Stimulated activated effector memory CD8-positive, alpha-beta T cell treated with anti-CD3 and anti-CD28 coated beads, Interleukin-12 subunit alpha, Interleukin-12 subunit beta, amount 100 ng/mL, for 72 hours (primary cell): ENCODE data around the gene PEAK3.

ENCODE experiments used
- ATAC-seq: fragments of 150-1000 bp; cut with Tn5 transposase; 2 replicates; pipeline ENCODE4 v1.10.0; 2021
- DNase-seq, 2 donors: peaks; one replicate each; pipeline ENCODE4 v3.0.0; 2021 to 2022; ENCODE audit warnings: low spot score in 2 of 2
- H3K27ac Mint-ChIP-seq: one replicate; pipeline ENCODE4 v1.8.0; 2022; ENCODE audit warnings: mild to moderate bottlenecking, mixed read lengths
- H3K36me3 Mint-ChIP-seq: one replicate; pipeline ENCODE4 v1.8.0; 2022; ENCODE audit warnings: mild to moderate bottlenecking, mixed read lengths
- H3K4me1 Mint-ChIP-seq: one replicate; pipeline ENCODE4 v1.8.0; 2022; ENCODE audit warnings: mixed read lengths
- H3K4me3 Mint-ChIP-seq: one replicate; pipeline ENCODE4 v1.8.0; 2022; ENCODE audit warnings: mild to moderate bottlenecking, mixed read lengths
- H3K9me3 Mint-ChIP-seq: one replicate; pipeline ENCODE4 v1.8.0; 2022; ENCODE audit warnings: mixed read lengths

Gene PEAK3

DNA sequence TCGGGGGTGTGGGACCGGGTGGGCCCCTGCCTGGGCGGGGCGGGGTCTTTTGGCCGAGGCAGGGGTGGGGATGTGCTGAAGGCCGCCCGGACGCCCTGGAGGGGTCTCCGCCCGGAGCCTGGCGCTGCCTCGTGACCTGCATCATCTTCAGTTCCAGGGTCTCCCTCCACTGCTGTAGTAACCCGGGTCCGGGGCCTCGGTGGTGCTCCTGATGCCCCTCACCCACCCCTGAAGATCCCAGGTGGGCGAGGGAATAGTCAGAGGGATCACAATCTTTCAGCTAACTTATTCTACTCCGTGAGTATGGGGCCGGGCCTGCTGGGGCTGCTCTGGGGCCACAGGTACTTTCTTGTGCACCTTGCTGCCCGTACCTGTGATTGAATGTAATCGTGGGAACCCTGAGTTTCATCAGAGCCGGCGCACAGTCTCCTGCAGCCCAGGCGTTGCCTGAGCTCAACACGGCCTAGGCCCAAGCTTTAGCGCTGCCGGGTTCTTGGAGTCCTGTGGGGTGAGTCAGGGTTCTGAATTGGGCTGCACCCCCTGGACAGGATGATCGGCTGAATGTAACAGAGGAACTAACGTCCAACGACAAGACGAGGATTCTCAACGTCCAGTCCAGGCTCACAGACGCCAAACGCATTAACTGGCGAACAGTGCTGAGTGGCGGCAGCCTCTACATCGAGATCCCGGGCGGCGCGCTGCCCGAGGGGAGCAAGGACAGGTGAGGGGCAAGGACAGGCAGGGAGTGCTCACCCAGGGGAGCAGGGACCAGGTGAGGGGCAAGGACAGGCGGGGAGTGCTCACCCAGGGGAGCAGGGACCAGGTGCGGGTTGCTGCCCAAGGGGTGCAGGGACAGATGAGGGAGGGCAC is 10.5 kb downstream of the PEAK3 start:
- Mint-ChIP-seq H3K4me3 (peak overlapping the region; percentile 84), H3K9me3 (no peaks in the 10 kb centered on the region), H3K27ac (peak overlapping the region; percentile 95), H3K4me1 (peaks cover 43% of the 10 kb centered on the region), H3K36me3 (peaks cover 70% of the 10 kb centered on the region)
- no peak for DNase-seq
- no peak for ATAC-seq

GRCh38 chr19:2270423-2271233 is 11.3 kb downstream of the PEAK3 start:
- H3K4me1 Mint-ChIP-seq, result peaks cover 47% of the 10 kb centered on the region
- peak overlapping the region; percentile 95 for H3K27ac Mint-ChIP-seq
- H3K9me3 Mint-ChIP-seq, result no peaks in the 10 kb centered on the region
- H3K36me3 Mint-ChIP-seq, result peaks cover 66% of the 10 kb centered on the region
- peak in 1 of 2 donors; percentile 83 for DNase-seq
- peak overlapping the region; percentile 84 for H3K4me3 Mint-ChIP-seq
- peak; percentile 53 for ATAC-seq

DNA sequence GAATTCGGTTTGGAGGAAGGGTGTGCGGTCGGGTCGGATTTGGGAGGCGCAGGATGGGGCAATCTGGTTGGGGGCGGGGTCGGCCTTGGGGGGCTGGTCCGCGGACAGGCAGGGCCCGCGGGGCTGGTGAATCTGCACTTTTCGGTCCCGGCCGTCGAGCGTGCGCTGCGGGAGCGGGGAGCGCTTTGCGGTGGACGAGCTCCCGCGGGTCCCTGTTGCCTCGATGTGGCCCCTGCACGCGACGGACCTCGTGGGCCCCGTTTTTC is 11.9 kb downstream of the PEAK3 start:
- no peak for ATAC-seq
- Mint-ChIP-seq H3K9me3 (no peaks in the 10 kb centered on the region), H3K36me3 (peaks cover 62% of the 10 kb centered on the region), H3K27ac (peak overlapping the region; percentile 95), H3K4me1 (peaks cover 44% of the 10 kb centered on the region), H3K4me3 (peak overlapping the region; percentile 84)
- no peak for DNase-seq

DNA sequence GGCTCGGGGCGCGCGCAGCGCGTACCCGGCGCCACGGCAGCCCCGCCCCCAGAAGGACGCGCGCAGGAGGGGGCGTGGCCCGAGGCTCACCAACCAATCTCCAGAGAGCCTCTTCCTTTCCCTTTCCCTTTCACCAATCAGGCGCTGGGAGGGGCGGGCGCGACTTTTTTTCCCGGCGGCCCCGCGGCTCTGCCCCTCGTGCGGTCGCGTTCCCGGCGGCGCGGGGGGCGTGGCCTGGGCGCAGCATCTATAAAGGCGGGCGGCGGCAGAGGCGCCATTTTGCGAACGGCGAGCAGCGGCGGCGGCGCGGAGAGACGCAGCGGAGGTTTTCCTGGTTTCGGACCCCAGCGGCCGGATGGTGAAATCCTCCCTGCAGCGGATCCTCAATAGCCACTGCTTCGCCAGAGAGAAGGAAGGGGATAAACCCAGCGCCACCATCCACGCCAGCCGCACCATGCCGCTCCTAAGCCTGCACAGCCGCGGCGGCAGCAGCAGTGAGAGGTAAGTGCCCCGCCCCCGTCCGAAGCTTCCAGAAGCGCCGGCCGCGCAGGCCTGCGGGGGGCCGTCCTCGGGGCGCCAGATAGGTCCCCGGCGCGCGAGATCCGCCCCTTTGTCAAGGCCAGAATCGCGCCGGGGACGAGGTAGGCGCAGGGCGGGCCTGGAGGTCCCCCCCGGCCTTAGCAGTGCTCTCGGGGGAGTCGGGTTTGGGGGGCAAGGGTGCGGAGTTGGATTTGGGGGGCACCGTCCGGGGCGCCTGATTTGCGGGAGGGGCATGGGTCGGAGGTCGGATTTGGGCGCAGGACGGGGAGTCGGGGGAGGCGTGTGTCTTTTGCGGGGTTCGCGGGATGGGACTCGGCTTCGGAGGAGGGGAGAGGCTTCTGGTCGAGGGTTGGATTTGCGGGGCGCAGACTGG is 12.5 kb downstream of the PEAK3 start:
- peak overlapping the region; percentile 84 for H3K4me3 Mint-ChIP-seq
- peak overlapping the region; percentile 95 for H3K27ac Mint-ChIP-seq
- DNase-seq, result peak; percentile 100
- peaks cover 56% of the 10 kb centered on the region for H3K36me3 Mint-ChIP-seq
- no peaks in the 10 kb centered on the region for H3K9me3 Mint-ChIP-seq
- peak; percentile 76 for ATAC-seq
- H3K4me1 Mint-ChIP-seq, result peaks cover 40% of the 10 kb centered on the region

- DNase-seq (no peak), ATAC-seq (no peak)
- Mint-ChIP-seq H3K9me3 (no peaks in the 10 kb centered on the region), H3K4me1 (peaks cover 34% of the 10 kb centered on the region), H3K36me3 (peaks cover 50% of the 10 kb centered on the region), H3K27ac (peak overlapping the region; percentile 95), H3K4me3 (peak overlapping the region; percentile 84)
Observed at GRCh38 chr19:2268861-2269243, 13.1 kb downstream of the PEAK3 start.

GRCh38 chr19:2268480-2268830 is 13.5 kb downstream of the PEAK3 start:
- H3K36me3 Mint-ChIP-seq, result peaks cover 46% of the 10 kb centered on the region
- H3K27ac Mint-ChIP-seq, result peak overlapping the region; percentile 95
- DNase-seq (no peak), ATAC-seq (no peak)
- peak overlapping the region; percentile 84 for H3K4me3 Mint-ChIP-seq
- H3K9me3 Mint-ChIP-seq, result no peaks in the 10 kb centered on the region
- H3K4me1 Mint-ChIP-seq, result peaks cover 30% of the 10 kb centered on the region

GRCh38 chr19:2266183-2266993 is 15.6 kb downstream of the PEAK3 start:
- Mint-ChIP-seq H3K36me3 (peaks cover 25% of the 10 kb centered on the region), H3K27ac (peak overlapping the region; percentile 68), H3K4me1 (peaks cover 9% of the 10 kb centered on the region), H3K9me3 (no peaks in the 10 kb centered on the region), H3K4me3 (no peak overlapping the region)
- DNase-seq, result no peak
- ATAC-seq, result no peak

DNA sequence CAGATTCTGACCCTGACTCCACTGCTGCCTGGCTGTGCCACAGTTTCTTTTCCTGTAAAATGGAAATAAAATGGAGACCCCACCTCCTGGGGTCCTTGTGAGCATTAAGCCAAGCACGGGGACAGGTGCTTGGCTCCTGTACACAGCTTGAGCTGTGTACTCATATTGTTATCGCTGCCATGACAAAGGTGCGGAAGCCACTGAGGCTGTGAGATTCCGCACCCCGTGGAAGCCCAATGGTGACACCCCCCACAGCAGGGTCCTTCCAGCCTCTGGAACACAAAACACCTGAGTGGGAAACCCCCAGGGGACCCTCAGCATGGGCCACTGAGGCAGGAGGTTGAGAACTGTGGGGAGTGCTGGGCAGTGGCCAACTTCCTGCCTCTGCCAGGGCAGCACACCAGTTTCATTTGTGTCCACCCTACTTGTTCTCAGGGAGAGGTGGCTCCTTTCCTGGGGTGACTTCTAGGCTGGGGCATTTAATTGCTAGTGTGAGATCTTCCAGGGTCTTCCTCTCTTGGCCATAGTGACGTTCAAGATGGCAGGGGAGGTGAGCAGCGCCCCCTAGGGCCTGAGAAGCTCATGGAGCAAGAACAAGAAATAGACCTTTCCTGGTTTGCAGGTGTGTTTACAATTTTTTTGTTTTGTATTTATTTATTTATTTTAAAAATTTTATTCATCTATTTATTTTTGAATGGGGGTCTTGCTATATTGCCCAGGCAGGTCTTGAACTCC is 20.4 kb downstream of the PEAK3 start:
- ATAC-seq (peak; percentile 59), DNase-seq (peak in 1 of 2 donors; percentile 78)
- Mint-ChIP-seq H3K9me3 (no peaks in the 10 kb centered on the region), H3K4me1 (peaks cover 21% of the 10 kb centered on the region), H3K27ac (peak overlapping the region; percentile 73), H3K4me3 (no peak overlapping the region), H3K36me3 (no peaks in the 10 kb centered on the region)

GRCh38 chr19:2260341-2260805 is 21.6 kb downstream of the PEAK3 start:
- no peaks in the 10 kb centered on the region for H3K9me3 Mint-ChIP-seq
- DNase-seq, result no peak
- peak; percentile 58 for ATAC-seq
- H3K4me3 Mint-ChIP-seq, result peak overlapping the region; percentile 46
- peaks cover 17% of the 10 kb centered on the region for H3K4me1 Mint-ChIP-seq
- H3K36me3 Mint-ChIP-seq, result no peaks in the 10 kb centered on the region
- peak overlapping the region; percentile 73 for H3K27ac Mint-ChIP-seq

GRCh38 chr19:2259336-2259735 is 22.6 kb downstream of the PEAK3 start:
- Mint-ChIP-seq H3K4me1 (peaks cover 17% of the 10 kb centered on the region), H3K9me3 (no peaks in the 10 kb centered on the region), H3K36me3 (no peaks in the 10 kb centered on the region), H3K27ac (peak overlapping the region; percentile 73), H3K4me3 (no peak overlapping the region)
- DNase-seq (no peak), ATAC-seq (no peak)

DNA sequence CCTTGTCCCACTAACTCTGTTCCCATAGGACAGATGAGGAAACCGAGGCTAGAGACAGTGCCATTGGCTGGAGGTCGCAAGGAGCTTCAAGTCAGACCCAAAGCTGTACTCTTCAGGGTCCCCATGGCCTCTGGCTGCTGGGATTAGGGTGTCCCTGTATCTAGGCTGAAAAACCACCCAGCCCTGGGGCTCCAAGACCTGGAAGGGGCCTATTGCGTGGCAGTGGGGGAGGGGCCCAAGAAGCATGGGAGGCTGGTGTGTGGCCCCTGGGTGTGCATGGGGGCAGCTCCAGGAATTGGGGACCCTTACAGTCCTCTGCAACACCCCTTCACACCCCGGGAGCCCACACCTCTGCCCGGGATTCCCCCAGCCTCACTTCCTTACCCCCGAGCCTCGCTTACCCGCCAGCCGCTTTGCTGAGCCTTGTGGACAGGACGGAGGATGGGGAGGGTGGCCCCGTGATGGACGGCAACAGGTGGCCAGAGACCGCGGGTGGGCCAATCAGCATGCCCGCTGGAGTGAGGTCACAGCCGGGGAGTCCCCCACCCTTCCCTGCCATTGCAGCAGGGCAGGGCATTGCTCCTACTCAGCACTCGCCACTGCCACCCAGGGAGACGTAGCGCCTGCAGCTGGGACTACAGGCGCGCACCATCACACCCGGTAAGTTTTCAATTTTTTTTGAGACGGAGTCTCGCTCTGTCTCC is 25.8 kb downstream of the PEAK3 start, which contains the start of gene JSRP1:
Gene JSRP1, minus strand, starts transcription at position 436 of the 704 bp plus-strand sequence. CDS start 1,103 bp downstream, outside the sequence.
- H3K36me3 Mint-ChIP-seq, result no peaks in the 10 kb centered on the region
- H3K27ac Mint-ChIP-seq, result peak within 1 kb of the TSS; percentile 92
- no peaks in the 10 kb centered on the region for H3K9me3 Mint-ChIP-seq
- H3K4me1 Mint-ChIP-seq, result peaks cover 34% of the 10 kb centered on the region
- peak within 1 kb of the TSS; percentile 59 for H3K4me3 Mint-ChIP-seq
- DNase-seq (no peak), ATAC-seq (no peak)

DNA sequence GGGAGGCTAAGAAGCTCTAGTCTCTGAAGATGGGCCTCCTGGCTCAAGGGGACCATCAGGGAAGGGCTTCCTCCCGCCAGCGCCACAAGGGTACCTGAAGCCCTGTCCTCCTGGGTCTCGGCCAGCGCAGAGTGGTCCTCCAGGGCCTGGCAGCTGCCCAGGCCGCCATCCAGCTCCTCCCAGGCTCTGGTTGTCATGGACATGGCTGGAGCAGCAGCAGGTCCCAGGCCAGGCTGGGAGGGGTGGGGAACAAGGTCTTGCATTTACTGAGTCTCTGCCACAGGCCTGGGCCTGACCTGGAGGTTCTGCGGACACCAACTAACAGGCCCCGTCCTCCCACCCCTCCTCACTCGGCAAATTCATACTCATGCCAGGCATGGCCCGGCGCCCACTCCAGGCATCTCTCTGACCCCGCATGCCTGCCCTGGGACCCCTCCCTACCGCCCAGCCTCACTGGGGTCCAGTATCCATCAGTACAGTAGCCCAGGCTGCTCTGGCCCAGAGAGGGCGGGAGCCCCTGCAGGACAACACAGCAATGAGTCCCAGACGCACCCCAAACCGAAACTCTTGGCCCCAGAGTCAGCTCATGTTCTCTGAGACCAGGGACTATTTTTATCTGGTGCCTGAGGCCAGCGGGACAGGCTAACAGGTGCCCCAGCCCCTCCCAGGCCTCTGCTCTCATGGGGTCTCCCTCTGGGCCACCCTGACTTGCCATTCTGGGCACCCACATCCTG is 26.7 kb downstream of the PEAK3 start:
- H3K4me3 Mint-ChIP-seq, result no peak overlapping the region
- no peaks in the 10 kb centered on the region for H3K9me3 Mint-ChIP-seq
- DNase-seq, result no peak
- H3K4me1 Mint-ChIP-seq, result peaks cover 28% of the 10 kb centered on the region
- ATAC-seq, result no peak
- H3K36me3 Mint-ChIP-seq, result peaks cover 4% of the 10 kb centered on the region
- peak overlapping the region; percentile 43 for H3K27ac Mint-ChIP-seq
